ENCODE measurements around the gene DPYSL5.

DNA sequence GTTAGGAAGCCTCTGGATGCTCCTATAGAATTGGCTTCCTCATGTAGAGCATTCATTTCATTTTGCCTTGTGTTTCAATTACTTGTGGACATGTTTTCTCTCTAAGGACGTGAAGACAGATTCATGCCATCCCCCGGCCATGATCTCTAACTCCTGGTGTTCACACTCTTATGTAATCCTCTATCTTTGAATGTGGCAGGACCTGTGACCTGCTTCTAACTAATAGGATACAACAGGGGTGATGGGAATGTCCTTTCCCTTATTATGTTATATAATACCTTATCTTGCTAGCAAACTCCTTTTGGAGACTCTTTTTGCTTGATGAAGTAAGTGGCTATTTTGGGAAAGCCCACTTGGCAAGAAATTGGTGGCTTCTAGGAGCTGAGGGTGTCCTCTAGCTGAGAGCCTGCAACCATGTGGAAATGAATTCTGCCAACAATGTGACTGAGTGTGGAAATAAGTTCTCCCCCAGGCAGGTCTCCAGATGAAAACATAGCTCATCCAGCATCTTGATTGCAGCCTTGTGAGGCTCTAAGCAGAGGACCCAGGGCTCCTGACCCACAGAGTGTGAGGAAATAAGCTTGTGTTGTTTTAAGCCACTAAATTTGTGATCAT lies 13.8 kb downstream of the DPYSL5 start:
- TF ChIP-seq GATA2 (IDR thresholded peaks at IDR 0.05; ENCODE audit: low read depth, low read length) (no peak), GATA3 (IDR thresholded peaks at IDR 0.05; ENCODE audit: low read depth, low read length) (no peak)
